ENCODE measurements around the gene RXRG.

Gene RXRG

DNA sequence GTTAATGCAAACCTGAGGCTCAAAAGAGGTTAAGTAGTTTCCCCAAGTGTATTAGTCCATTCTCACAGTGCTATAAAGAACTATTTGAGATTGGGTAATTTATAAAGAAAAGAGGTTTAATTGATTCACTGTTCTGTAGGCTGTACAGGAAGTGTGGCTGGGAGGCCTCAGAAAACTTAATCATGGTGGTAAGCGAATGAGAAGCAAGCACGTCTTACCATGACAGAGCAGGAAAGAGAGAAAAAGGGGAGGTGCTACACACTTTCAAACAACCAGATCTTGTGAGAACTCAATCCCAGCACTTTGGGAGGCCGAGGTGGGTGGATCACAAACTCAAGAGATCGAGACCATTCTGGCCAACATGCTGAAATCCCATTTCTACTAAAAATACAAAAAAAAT, 38.5 kb upstream of the RXRG start:
- TF ChIP-seq, protein P1, sequence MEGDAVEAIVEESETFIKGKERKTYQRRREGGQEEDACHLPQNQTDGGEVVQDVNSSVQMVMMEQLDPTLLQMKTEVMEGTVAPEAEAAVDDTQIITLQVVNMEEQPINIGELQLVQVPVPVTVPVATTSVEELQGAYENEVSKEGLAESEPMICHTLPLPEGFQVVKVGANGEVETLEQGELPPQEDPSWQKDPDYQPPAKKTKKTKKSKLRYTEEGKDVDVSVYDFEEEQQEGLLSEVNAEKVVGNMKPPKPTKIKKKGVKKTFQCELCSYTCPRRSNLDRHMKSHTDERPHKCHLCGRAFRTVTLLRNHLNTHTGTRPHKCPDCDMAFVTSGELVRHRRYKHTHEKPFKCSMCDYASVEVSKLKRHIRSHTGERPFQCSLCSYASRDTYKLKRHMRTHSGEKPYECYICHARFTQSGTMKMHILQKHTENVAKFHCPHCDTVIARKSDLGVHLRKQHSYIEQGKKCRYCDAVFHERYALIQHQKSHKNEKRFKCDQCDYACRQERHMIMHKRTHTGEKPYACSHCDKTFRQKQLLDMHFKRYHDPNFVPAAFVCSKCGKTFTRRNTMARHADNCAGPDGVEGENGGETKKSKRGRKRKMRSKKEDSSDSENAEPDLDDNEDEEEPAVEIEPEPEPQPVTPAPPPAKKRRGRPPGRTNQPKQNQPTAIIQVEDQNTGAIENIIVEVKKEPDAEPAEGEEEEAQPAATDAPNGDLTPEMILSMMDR (IDR thresholded peaks at IDR 0.05; ENCODE audit: insufficient read depth, missing control alignments) = no peak
- no peak for FAIRE-seq

DNA sequence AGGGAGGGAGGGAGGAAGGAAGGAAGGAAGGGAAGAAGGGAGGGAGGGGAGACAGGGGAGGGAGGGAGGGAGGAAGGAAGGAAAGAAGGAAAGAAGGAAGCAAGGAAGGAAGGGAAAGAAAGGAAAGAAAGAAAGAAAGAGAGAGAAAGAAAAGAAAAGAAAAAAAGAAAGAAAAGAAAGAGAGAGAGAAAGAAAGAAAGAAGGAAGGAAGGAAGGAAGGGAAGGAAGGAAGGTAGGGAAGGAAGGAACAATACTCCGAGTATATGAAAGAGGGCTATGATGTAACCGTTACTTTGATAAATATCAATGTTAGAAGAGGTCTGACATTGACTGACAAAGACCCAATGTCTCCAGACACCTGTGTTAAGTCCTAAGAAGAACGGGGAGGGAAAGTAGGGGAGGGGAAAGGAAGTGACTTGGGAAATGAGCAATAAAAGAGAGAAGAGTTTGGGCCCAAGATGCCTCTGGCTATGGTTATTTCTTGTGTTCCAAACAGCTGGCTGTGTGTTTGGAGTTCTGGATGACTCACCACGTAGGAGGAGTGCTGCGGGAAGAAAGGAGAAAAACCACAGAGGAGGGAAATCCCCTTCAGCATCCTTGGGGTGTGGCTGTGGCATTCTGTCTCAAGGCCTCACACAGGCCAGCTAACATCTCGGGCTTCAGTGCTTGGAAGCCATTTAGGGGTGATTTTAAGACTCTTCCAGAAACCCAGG, 37.0 kb upstream of the RXRG start:
- DNase-seq (ENCODE audit: insufficient read length, low spot score) (no peak), FAIRE-seq (no peak)

More for the DNA sequence above, 38.5 kb upstream of the RXRG start:
- DNase-seq (ENCODE audit: insufficient read length, low spot score) = no peak

DNA sequence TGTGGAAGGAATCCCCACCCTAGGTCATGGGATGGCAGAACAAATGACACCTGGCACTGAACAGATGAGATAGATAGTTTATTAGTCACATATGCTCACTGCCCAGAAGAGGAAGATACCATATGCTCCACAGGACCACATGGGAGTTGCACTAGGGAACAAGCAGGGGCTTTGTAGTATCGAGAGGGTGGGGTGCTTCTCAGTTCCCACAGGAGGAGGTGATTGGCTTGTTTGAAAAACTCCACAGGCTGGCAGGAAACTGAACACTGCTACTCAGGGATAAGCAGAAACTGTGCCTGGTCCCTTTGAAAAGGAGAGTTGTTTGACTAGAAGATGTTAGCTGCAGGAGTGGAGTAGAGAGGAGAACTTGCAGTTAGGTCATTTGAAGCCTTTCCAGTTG, 31.9 kb upstream of the RXRG start:
- DNase-seq (ENCODE audit: insufficient read length, low spot score) (no peak), FAIRE-seq (no peak)
- TF ChIP-seq, protein P1 (IDR thresholded peaks at IDR 0.05; ENCODE audit: insufficient read depth, missing control alignments) = no peak

More for the DNA sequence above, 37.0 kb upstream of the RXRG start:
- TF ChIP-seq, protein P1 (IDR thresholded peaks at IDR 0.05; ENCODE audit: insufficient read depth, missing control alignments) = no peak

DNA sequence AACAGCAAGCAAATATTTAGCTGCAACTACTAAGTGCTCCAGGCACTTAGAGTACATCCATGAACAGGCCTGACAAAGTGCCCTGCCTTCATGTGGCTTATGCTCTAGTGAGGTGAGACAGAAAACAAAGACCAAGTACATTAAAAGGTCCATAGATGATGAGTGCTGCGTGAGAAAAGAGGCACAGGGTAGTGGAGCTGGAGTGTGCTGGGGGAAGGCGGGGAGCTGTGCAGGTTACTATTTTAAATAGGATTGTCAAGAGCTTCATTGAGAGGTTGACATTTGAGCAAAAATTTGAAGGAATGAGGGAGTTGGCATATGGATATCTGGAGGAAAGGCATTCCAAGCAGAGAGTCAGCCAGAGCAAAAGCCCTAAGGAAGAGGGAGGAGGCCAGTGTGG, 29.3 kb upstream of the RXRG start:
- DNase-seq (ENCODE audit: insufficient read length, low spot score) = no peak
- TF ChIP-seq, protein P1 (IDR thresholded peaks at IDR 0.05; ENCODE audit: insufficient read depth, missing control alignments) = no peak
- FAIRE-seq = no peak

DNA sequence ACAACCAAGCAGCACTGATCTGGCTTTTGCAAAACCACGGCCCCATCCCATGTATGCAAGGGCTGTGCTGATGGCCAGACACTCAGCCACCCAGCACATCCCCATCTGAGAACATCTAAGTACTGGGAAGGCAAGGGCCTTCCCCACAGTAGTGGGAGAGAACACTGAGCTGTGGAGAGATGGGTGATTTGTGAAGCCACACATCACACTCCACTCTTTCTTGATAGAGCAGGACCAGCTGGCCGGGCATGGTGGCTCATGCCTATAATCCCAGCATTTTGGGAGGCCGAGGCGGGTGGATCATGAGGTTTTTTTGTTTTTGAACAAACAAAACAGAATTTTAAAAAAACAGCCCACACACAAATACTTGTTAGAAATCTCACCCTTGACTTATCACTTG, 28.2 kb upstream of the RXRG start:
- TF ChIP-seq, protein P1 (IDR thresholded peaks at IDR 0.05; ENCODE audit: insufficient read depth, missing control alignments) = no peak
- DNase-seq (ENCODE audit: insufficient read length, low spot score) = no peak
- no peak for FAIRE-seq

DNA sequence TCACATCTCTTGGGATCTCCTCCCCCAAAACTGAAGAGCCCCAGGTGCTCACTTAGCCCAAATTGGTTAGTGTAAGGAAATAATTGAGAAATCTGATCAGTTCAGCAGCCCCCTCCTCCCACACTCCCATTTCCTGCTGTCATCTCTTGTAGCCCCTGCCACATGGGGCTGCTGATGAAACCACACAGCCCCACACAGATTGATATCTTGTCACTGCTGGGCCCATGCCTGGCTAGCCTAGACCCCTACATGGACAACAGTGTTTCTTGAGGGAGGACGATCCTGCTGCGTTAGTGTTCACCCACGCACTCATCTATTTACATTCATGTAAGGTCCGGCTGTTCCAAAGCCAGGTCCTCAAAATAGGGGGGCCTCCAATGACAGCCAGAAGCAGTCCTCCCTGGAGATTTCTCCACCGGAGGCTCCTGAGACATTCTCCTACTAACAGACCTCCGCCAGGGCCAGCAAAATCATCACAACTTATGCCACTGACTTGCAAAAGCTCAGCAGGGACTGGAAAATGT, 23.9 kb upstream of the RXRG start:
- FAIRE-seq = no peak
- DNase-seq (ENCODE audit: insufficient read length, low spot score) = no peak
- TF ChIP-seq, protein P1 (IDR thresholded peaks at IDR 0.05; ENCODE audit: insufficient read depth, missing control alignments) = no peak

DNA sequence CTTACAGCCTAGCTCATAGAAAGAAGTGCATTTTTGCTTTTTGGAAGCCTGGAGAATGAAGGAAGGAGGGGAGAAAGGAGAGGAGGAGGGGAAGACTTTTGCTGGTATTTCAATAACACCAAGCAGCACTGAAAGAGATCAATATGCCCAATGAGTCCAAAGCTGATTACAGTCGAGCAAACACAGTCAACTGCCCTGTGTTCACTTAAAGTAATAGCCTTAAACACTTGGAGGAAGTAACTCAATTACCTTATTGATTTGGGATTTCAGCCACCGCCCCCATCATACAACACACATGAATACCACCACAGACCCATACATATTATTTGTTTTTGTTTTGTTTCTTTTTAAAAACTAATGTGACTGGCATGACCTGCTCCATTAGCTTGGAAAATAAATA, 23.3 kb upstream of the RXRG start:
- TF ChIP-seq, protein P1 (IDR thresholded peaks at IDR 0.05; ENCODE audit: insufficient read depth, missing control alignments) = no peak
- DNase-seq (ENCODE audit: insufficient read length, low spot score) (no peak), FAIRE-seq (peak; percentile 98)

Data from D721Med (cell line).